COLO829 (cell line): ENCODE data around the gene PLPP7.

ENCODE experiments used
- DNase-seq: peaks from one replicate; pipeline ENCODE4 v3.0.0; 2012; ENCODE audit warnings: low spot score

PLPP7 gene

GRCh38 chr9:131281119-131281965, 8.2 kb upstream of the PLPP7 start:
- no peak for DNase-seq

- DNase-seq: no peak
Observed at GRCh38 chr9:131282175-131282574, 7.3 kb upstream of the PLPP7 start.

GRCh38 chr9:131282688-131283422, 6.7 kb upstream of the PLPP7 start:
- DNase-seq: no peak

- no peak for DNase-seq
Observed at GRCh38 chr9:131284856-131285255, 4.7 kb upstream of the PLPP7 start.

DNA sequence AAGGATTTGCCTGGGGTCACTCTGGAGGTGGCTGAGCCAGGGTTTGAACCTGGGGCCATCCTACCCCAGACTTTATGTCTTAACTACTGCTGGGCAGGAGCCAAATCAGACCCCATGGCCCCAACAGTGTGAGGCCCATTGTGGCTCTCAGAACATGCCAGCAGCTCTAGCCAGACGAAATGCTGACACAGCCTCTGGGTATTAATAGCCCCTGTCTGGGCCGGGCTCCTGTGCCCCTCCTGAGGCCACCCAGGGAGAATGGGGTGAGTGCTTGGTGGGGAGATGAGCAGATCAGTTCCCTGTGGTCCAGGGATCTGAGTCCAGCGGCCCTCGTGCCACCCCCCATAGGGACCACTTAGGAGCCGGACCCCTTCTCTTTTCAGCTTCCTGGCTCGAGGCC, 2.2 kb upstream of the PLPP7 start:
- DNase-seq: no peak

GRCh38 chr9:131288217-131288616, 1.3 kb upstream of the PLPP7 start:
- no peak for DNase-seq

DNA sequence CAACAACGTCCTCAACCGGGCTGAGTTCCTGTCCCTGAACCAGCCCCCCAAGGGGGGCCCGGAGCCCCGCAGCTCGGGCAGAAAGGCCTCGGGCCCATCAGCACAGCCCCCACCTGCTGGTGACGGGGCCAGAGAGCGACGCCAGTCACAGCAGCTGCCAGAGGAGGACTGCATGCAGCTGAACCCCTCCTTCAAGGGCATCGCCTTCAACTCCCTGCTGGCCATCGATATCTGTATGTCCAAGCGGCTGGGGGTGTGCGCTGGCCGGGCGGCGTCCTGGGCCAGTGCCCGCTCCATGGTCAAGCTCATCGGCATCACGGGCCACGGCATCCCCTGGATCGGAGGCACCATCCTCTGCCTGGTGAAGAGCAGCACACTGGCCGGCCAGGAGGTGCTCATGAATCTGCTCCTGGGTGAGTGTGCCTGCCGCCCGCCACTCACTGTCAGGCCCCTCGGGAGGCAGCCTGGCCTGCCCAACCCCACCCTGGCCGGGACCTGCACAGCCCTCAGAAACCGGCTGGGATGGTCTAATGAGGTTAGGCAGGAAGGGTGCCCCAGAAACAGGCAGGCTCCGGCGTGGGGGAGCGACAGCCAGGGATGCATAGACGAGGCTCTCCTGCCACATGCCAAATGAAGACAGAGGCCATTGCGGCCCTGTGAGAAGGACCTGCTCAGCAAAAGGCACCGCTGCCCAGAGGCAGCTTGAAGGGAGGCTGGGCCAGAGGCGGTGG, 678 bp downstream of the PLPP7 start:
- DNase-seq: no peak

GRCh38 chr9:131290767-131291370, 1.3 kb downstream of the PLPP7 start:
- no peak for DNase-seq

GRCh38 chr9:131291795-131292315, 2.3 kb downstream of the PLPP7 start:
- no peak for DNase-seq

GRCh38 chr9:131292937-131293336, 3.4 kb downstream of the PLPP7 start:
- no peak for DNase-seq

DNA sequence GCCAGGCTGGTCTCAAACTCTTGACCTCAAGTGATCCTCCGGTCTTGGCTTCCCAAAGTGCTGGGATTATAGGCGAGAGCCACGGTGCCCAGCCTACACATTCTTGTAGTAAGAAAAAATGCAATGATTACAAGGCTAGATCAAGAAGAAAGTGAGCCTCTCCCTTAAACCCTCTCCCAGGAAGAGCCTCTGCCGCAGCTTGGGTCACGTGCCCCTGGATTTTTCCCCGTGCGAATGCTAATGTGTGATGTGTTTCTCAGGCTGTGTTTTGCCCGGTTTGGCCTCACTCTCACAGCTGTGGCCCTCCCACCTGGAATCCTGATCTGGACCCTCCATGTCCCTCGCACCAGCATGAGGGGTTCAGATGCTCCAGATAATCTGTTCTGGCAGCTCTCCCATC, 6.9 kb downstream of the PLPP7 start:
- no peak for DNase-seq

- no peak for DNase-seq
Observed at GRCh38 chr9:131296906-131297500, 7.5 kb downstream of the PLPP7 start.

DNA sequence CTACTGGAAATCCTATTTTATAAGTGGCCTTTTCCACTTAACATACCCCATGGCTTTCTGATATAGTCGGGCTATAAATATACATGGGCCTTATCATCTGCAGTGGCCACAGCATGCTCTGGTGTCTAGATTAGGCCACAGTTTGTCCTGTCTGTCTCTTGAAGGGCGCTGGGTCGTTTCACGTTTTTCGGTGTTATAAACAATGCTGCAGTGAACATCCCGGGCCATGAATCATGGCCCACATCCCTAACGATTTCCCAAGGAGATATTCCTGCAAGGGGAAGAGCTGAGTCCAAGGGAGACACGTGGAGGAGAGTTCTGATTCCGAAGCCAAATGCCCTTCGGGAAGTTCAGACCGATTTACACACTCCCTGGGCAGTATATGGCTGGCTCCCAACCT, 8.4 kb downstream of the PLPP7 start:
- DNase-seq: no peak

DNA sequence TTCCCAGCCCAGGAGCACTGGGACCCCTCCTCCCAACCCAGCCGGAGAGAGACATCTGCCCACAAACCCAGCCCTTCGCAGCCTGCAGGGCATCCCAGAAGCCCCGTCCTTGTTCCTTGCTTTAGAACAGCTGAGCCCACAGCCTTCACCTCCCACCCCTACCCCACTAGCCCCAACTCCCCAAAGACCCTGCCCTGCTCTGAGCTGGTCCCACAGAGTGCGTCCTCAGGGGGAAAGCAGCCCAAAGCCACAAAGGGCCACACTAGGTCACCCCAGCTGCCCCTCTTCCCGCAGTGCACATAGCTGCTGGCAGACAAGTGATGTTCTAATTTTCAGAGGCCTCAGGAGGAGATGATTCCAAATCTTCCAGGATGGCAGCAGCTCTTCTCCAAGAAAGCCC, 8.8 kb downstream of the PLPP7 start:
- DNase-seq: no peak

DNA sequence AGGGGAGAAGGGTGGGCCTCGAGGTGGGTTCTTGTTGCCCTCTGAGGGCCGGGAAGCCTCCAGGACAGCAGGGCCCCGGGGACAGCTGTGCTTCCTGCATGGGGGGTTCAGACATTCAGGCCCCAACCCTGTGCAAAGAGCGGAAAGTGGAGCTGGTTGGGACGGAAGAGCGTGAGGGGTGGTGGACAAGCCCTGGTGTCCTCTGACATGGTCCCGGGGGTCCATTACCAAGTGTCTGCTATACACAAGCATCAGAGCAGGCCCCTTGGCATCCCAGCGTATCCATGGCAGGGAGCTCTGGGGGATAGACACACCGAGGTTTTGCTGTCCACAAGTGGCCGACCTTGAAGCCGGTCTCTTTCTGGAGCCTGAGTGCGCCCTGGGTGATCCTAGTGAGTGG, 9.3 kb downstream of the PLPP7 start:
- no peak for DNase-seq

- DNase-seq: no peak
Observed at GRCh38 chr9:131299346-131299960, 9.9 kb downstream of the PLPP7 start.

DNA sequence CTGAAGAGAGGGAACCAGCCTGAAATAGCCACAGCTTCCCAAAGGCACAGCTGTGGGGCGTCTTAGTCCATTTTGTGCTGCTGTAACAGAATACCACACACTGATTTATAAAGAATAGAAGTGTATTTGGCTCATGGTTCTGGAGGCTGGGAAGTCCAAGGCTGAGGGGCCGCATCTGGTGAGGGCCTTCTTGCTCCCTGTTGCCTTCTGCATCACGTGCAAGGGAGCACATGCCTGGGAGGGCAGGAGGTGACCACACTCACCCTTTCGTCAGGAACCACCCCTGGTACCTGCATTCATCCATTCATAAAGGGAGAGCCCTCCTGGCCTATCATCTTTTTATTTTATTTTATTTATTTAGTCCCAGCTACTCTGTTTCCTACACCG, 10.4 kb downstream of the PLPP7 start:
- DNase-seq: no peak

GRCh38 chr9:131300444-131300843, 10.9 kb downstream of the PLPP7 start:
- DNase-seq: no peak

- DNase-seq: no peak
Observed at GRCh38 chr9:131302244-131303075, 12.9 kb downstream of the PLPP7 start.
